Measurements from ENCODE around the gene GJA1.
A peak's percentile ranks its signal among the peaks of the same experiment; 100 is the strongest.
"Not testable (repeated sequence)": the region's sequence is repeated elsewhere in the genome, so short reads cannot be mapped to it uniquely, and the experiment has no call there.

GJA1 gene

GRCh38 chr6:121446705-121447104, 11.3 kb downstream of the GJA1 start:
- peaks cover 11% of the 10 kb centered on the region for H3K79me1 ChIP-seq (replicated peaks; ENCODE audit: low read length, poor library complexity, severe bottlenecking)
- H3K9ac ChIP-seq (ENCODE audit: low read length); H3K4me3 ChIP-seq (ENCODE audit: insufficient read depth in 1 of 2, low read depth in 1 of 2, low read length in 2 of 2); H4K91ac ChIP-seq (ENCODE audit: low read length); H2BK15ac ChIP-seq (ENCODE audit: low read depth, poor library complexity, severe bottlenecking); H3K4me1 ChIP-seq (ENCODE audit: control insufficient read depth, insufficient read depth, low read depth, low read length); H2AK5ac ChIP-seq (ENCODE audit: low read length, severe bottlenecking); H3K4ac ChIP-seq (ENCODE audit: low read depth in 1 of 2, low read length in 2 of 2); H4K8ac ChIP-seq (ENCODE audit: low read length); H3K18ac ChIP-seq (ENCODE audit: low read depth in 1 of 2, low read length in 2 of 2); H2BK5ac ChIP-seq (ENCODE audit: low read depth, low read length, poor library complexity, severe bottlenecking); H3K23ac ChIP-seq (ENCODE audit: low read length in 2 of 2); DNase-seq; H3K4me2 ChIP-seq (ENCODE audit: low read length, poor library complexity, severe bottlenecking); H2BK120ac ChIP-seq (ENCODE audit: low read depth, low read length); H2AFZ ChIP-seq (ENCODE audit: low read depth, low read length); H2BK12ac ChIP-seq (ENCODE audit: low read length in 2 of 2); H3K14ac ChIP-seq (ENCODE audit: low read length in 2 of 2); H3K9me3 ChIP-seq (ENCODE audit: control insufficient read depth, low read length); H3K27me3 ChIP-seq (ENCODE audit: control insufficient read depth in 1 of 2, insufficient read depth in 1 of 2, low read length in 2 of 2); H3K27ac ChIP-seq (ENCODE audit: low read length, poor library complexity, severe bottlenecking): not testable (repeated sequence)
- 99% methylated on average over 7 of the region's 7 CpGs for WGBS
- H3K36me3 ChIP-seq (ENCODE audit: control insufficient read depth in 1 of 2, insufficient read depth in 2 of 2, low read depth in 1 of 2, low read length in 2 of 2), result peaks cover 17 to 85% of the 10 kb centered on the region in 2 experiments

GRCh38 chr6:121447746-121448145, 12.3 kb downstream of the GJA1 start:
- peaks cover 11% of the 10 kb centered on the region for H3K79me1 ChIP-seq (replicated peaks; ENCODE audit: low read length, poor library complexity, severe bottlenecking)
- not testable (repeated sequence) for H3K27ac ChIP-seq (ENCODE audit: low read length, poor library complexity, severe bottlenecking); H4K91ac ChIP-seq (ENCODE audit: low read length); H3K4me2 ChIP-seq (ENCODE audit: low read length, poor library complexity, severe bottlenecking); H2BK5ac ChIP-seq (ENCODE audit: low read depth, low read length, poor library complexity, severe bottlenecking); H2BK120ac ChIP-seq (ENCODE audit: low read depth, low read length); H2BK15ac ChIP-seq (ENCODE audit: low read depth, poor library complexity, severe bottlenecking); H3K9me3 ChIP-seq (ENCODE audit: control insufficient read depth, low read length); H3K4ac ChIP-seq (ENCODE audit: low read depth in 1 of 2, low read length in 2 of 2); H3K18ac ChIP-seq (ENCODE audit: low read depth in 1 of 2, low read length in 2 of 2); H2BK12ac ChIP-seq (ENCODE audit: low read length in 2 of 2); H3K23ac ChIP-seq (ENCODE audit: low read length in 2 of 2); H3K4me1 ChIP-seq (ENCODE audit: control insufficient read depth, insufficient read depth, low read depth, low read length); H2AFZ ChIP-seq (ENCODE audit: low read depth, low read length); DNase-seq; H3K4me3 ChIP-seq (ENCODE audit: insufficient read depth in 1 of 2, low read depth in 1 of 2, low read length in 2 of 2); H3K27me3 ChIP-seq (ENCODE audit: control insufficient read depth in 1 of 2, insufficient read depth in 1 of 2, low read length in 2 of 2); H2AK5ac ChIP-seq (ENCODE audit: low read length, severe bottlenecking); H4K8ac ChIP-seq (ENCODE audit: low read length); H3K9ac ChIP-seq (ENCODE audit: low read length); H3K14ac ChIP-seq (ENCODE audit: low read length in 2 of 2)
- 95% methylated on average over 7 of the region's 7 CpGs for WGBS
- H3K36me3 ChIP-seq (ENCODE audit: control insufficient read depth in 1 of 2, insufficient read depth in 2 of 2, low read depth in 1 of 2, low read length in 2 of 2), result peaks cover 17 to 77% of the 10 kb centered on the region in 2 experiments

GRCh38 chr6:121448528-121448927, 13.1 kb downstream of the GJA1 start:
- H2AK5ac ChIP-seq (ENCODE audit: low read length, severe bottlenecking); H3K4me1 ChIP-seq (ENCODE audit: control insufficient read depth, insufficient read depth, low read depth, low read length); H2BK5ac ChIP-seq (ENCODE audit: low read depth, low read length, poor library complexity, severe bottlenecking); H3K4ac ChIP-seq (ENCODE audit: low read depth in 1 of 2, low read length in 2 of 2); H3K27ac ChIP-seq (ENCODE audit: low read length, poor library complexity, severe bottlenecking); H3K14ac ChIP-seq (ENCODE audit: low read length in 2 of 2); H3K4me2 ChIP-seq (ENCODE audit: low read length, poor library complexity, severe bottlenecking); H3K18ac ChIP-seq (ENCODE audit: low read depth in 1 of 2, low read length in 2 of 2); H4K8ac ChIP-seq (ENCODE audit: low read length); H3K9ac ChIP-seq (ENCODE audit: low read length); H3K23ac ChIP-seq (ENCODE audit: low read length in 2 of 2); H3K9me3 ChIP-seq (ENCODE audit: control insufficient read depth, low read length); H2BK15ac ChIP-seq (ENCODE audit: low read depth, poor library complexity, severe bottlenecking); H2BK120ac ChIP-seq (ENCODE audit: low read depth, low read length); H3K27me3 ChIP-seq (ENCODE audit: control insufficient read depth in 1 of 2, insufficient read depth in 1 of 2, low read length in 2 of 2); H2AFZ ChIP-seq (ENCODE audit: low read depth, low read length); H2BK12ac ChIP-seq (ENCODE audit: low read length in 2 of 2); H3K4me3 ChIP-seq (ENCODE audit: insufficient read depth in 1 of 2, low read depth in 1 of 2, low read length in 2 of 2); H4K91ac ChIP-seq (ENCODE audit: low read length): not testable (repeated sequence)
- WGBS, result 50% methylated on average over 1 of the region's 2 CpGs
- H3K79me1 ChIP-seq (replicated peaks; ENCODE audit: low read length, poor library complexity, severe bottlenecking), result peaks cover 11% of the 10 kb centered on the region
- DNase-seq, result peak; percentile 51
- H3K36me3 ChIP-seq (ENCODE audit: control insufficient read depth in 1 of 2, insufficient read depth in 2 of 2, low read depth in 1 of 2, low read length in 2 of 2), result peaks cover 17 to 70% of the 10 kb centered on the region in 2 experiments

GRCh38 chr6:121449331-121449730, 13.9 kb downstream of the GJA1 start:
- Histone ChIP-seq H3K36me3 (ENCODE audit: control insufficient read depth in 1 of 2, insufficient read depth in 2 of 2, low read depth in 1 of 2, low read length in 2 of 2) (peaks cover 17 to 63% of the 10 kb centered on the region in 2 experiments), H3K9ac (ENCODE audit: low read length) (no peak overlapping the region), H3K4ac (ENCODE audit: low read depth in 1 of 2, low read length in 2 of 2) (no peak overlapping the region), H3K23ac (ENCODE audit: low read length in 2 of 2) (no peak overlapping the region), H3K4me3 (ENCODE audit: insufficient read depth in 1 of 2, low read depth in 1 of 2, low read length in 2 of 2) (no peak overlapping the region), H2BK12ac (ENCODE audit: low read length in 2 of 2) (no peak overlapping the region), H2AFZ (ENCODE audit: low read depth, low read length) (no peak overlapping the region), H3K4me2 (ENCODE audit: low read length, poor library complexity, severe bottlenecking) (no peak overlapping the region), H3K18ac (ENCODE audit: low read depth in 1 of 2, low read length in 2 of 2) (no peak overlapping the region), H4K91ac (ENCODE audit: low read length) (no peak overlapping the region), H3K27me3 (ENCODE audit: control insufficient read depth in 1 of 2, insufficient read depth in 1 of 2, low read length in 2 of 2) (no peaks in the 10 kb centered on the region), H2BK120ac (ENCODE audit: low read depth, low read length) (no peak overlapping the region), H3K4me1 (ENCODE audit: control insufficient read depth, insufficient read depth, low read depth, low read length) (no peaks in the 10 kb centered on the region), H3K14ac (ENCODE audit: low read length in 2 of 2) (no peak overlapping the region), H3K27ac (ENCODE audit: low read length, poor library complexity, severe bottlenecking) (no peak overlapping the region), H2BK15ac (ENCODE audit: low read depth, poor library complexity, severe bottlenecking) (no peak overlapping the region), H3K79me1 (replicated peaks; ENCODE audit: low read length, poor library complexity, severe bottlenecking) (peaks cover 11% of the 10 kb centered on the region), H2BK5ac (ENCODE audit: low read depth, low read length, poor library complexity, severe bottlenecking) (no peak overlapping the region), H2AK5ac (ENCODE audit: low read length, severe bottlenecking) (no peak overlapping the region), H4K8ac (ENCODE audit: low read length) (no peak overlapping the region), H3K9me3 (ENCODE audit: control insufficient read depth, low read length) (no peaks in the 10 kb centered on the region)
- WGBS, result no CpG with 5 or more reads among the region's 1 CpG
- no peak for DNase-seq

Measured in mesenchymal stem cell (in vitro differentiated cells and primary cell).